ENCODE results near the gene TEX48. TPM values are rescaled to one million over a fixed set of nuclear protein-coding genes. Genes with fewer than 3 reads are reported as not detected.

TEX48 gene
- total and polyA plus RNA-seq, 2 donors (not counting 1 experiment from before 2014, with no cell fraction given): not detected

DNA sequence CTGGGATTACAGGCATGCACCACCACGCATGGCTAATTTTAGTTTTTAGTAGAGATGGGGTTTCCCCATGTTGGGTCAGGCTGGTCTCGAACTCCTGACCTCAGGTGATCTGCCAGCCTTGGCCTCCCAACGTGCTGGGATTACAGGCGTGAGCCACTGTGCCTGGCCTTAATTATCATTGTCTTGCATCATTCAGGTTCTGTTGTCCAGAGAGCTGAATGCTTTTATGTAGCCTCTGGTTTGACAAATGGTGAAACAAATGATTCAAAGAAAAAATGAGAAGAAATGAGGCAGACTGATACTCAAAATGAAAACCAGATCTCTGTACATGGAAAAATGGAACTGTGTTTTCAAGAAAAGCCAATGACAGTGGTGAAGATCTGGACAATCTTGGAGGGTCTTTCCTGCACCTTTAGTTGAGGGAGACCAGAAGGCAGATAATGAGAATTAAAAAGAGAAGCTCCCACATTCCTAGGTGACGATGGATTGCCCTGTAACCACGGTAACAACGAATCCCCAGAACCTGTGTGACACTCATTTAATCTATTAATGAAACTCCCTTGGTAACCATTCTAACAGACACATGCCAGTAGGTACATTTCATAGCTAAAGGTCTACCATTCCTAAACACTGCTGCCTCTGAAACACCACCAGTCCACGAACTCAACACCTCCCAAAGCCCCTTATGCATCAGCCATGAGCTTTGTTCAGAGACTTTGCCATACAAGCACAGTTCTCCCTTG, 1.6 kb downstream of the TEX48 start:
- no peaks in the 10 kb centered on the region for H3K9me3 ChIP-seq (ENCODE audit: control extremely low read depth in 1 of 3, control insufficient read depth in 2 of 3, insufficient read depth in 1 of 3, low read length in 2 of 3)
- WGBS (ENCODE audit: insufficient coverage): 78% methylated on average over 8 of the region's 8 CpGs
- Mint-ChIP-seq H3K4me1 (peaks cover 2% of the 10 kb centered on the region), H3K9me3 (ENCODE audit: insufficient read depth) (no peaks in the 10 kb centered on the region), H3K27me3 (peaks cover 44% of the 10 kb centered on the region), H3K4me3 (no peak overlapping the region), H3K27ac (no peak overlapping the region)
- POLR2A ChIA-PET: no interaction called here
- peaks cover 0 to 4% of the 10 kb centered on the region in 2 donors for H3K4me1 ChIP-seq (ENCODE audit: control insufficient read depth in 2 of 2, insufficient read depth in 2 of 2, low read length in 2 of 2)
- no peak overlapping the region for H3K4me3 ChIP-seq (ENCODE audit: control extremely low read depth in 1 of 5, extremely low read depth in 1 of 5, insufficient read depth in 1 of 5, low read depth in 2 of 5, low read length in 4 of 5)
- no peak overlapping the region for H3K4me2 ChIP-seq (replicated peaks; ENCODE audit: low read depth, low read length, poor library complexity, severe bottlenecking)
- no peaks in the 10 kb centered on the region for H3K36me3 ChIP-seq (replicated peaks in 1 of 2; ENCODE audit: control extremely low read depth in 1 of 2, control insufficient read depth in 1 of 2, extremely low read depth in 1 of 2, insufficient read depth in 2 of 2, low read length in 1 of 2)
- CTCF ChIA-PET: interaction anchor here (0.6 to 9.1 kb wide), 31 partner anchors 8 to 339 kb away, joined by 3 to 86 read pairs (median 5); no protein-coding TSS in a partner anchor
- no peak overlapping the region for H3K27ac ChIP-seq (ENCODE audit: low read length in 2 of 2)
- H4K20me1 ChIP-seq (ENCODE audit: control insufficient read depth, insufficient read depth, low read length, poor library complexity, severe bottlenecking): no peaks in the 10 kb centered on the region
- no peaks in the 10 kb centered on the region for H3K79me2 ChIP-seq (ENCODE audit: control insufficient read depth, insufficient read depth, low read length)
- no peak overlapping the region for H3K9ac ChIP-seq (ENCODE audit: low read length)
- DNase-seq (no peak), ATAC-seq (ENCODE audit: low read depth) (no peak)
- intact Hi-C loops (cut with micrococcal nuclease): loop anchor here (1.0 kb wide), 3 partner anchors 59 to 334 kb away; no protein-coding TSS in a partner anchor
- H2AFZ ChIP-seq (ENCODE audit: insufficient read depth, low read depth, low read length, poor library complexity, severe bottlenecking): no peak overlapping the region
- peaks cover 0 to 15% (median 8%) of the 10 kb centered on the region in 4 experiments for H3K27me3 ChIP-seq (replicated peaks in 1 of 4; ENCODE audit: control extremely low read depth in 1 of 4, control insufficient read depth in 3 of 4, insufficient read depth in 4 of 4, low read length in 3 of 4)
- no peak for TF ChIP-seq EZH2 (IDR thresholded peaks at IDR 0.05; ENCODE audit: borderline replicate concordance, insufficient read depth, low read depth, low read length, poor library complexity, severe bottlenecking)
- TF ChIP-seq, protein P1, sequence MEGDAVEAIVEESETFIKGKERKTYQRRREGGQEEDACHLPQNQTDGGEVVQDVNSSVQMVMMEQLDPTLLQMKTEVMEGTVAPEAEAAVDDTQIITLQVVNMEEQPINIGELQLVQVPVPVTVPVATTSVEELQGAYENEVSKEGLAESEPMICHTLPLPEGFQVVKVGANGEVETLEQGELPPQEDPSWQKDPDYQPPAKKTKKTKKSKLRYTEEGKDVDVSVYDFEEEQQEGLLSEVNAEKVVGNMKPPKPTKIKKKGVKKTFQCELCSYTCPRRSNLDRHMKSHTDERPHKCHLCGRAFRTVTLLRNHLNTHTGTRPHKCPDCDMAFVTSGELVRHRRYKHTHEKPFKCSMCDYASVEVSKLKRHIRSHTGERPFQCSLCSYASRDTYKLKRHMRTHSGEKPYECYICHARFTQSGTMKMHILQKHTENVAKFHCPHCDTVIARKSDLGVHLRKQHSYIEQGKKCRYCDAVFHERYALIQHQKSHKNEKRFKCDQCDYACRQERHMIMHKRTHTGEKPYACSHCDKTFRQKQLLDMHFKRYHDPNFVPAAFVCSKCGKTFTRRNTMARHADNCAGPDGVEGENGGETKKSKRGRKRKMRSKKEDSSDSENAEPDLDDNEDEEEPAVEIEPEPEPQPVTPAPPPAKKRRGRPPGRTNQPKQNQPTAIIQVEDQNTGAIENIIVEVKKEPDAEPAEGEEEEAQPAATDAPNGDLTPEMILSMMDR (IDR thresholded peaks at IDR 0.05): no peak

DNA sequence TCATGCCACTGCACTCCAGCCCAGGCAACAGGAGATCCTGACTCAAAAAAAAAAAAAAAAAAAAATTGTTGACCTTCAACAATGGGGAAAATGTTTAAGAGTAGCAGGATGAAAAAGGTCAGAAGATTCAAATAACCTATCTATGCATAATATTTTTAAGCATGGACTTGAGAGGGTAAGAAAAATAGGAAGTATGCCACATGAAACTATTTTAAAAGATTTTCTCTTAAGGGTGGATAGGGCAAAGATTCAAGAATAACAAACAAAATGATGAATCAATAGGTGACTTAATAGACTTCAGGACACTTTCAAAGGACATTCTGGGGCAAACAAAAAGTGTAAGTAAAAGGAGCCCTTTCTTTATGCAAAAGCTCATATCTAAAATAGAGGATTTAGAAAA, 3.2 kb downstream of the TEX48 start:
- Mint-ChIP-seq H3K27ac (no peak overlapping the region), H3K27me3 (peaks cover 54% of the 10 kb centered on the region), H3K4me3 (no peak overlapping the region), H3K9me3 (ENCODE audit: insufficient read depth) (no peaks in the 10 kb centered on the region), H3K4me1 (peaks cover 2% of the 10 kb centered on the region)
- POLR2A ChIA-PET: no interaction called here
- Histone ChIP-seq H3K4me3 (ENCODE audit: control extremely low read depth in 1 of 5, extremely low read depth in 1 of 5, insufficient read depth in 1 of 5, low read depth in 2 of 5, low read length in 4 of 5) (no peak overlapping the region), H2AFZ (ENCODE audit: insufficient read depth, low read depth, low read length, poor library complexity, severe bottlenecking) (no peak overlapping the region), H3K9ac (ENCODE audit: low read length) (no peak overlapping the region), H3K79me2 (ENCODE audit: control insufficient read depth, insufficient read depth, low read length) (no peaks in the 10 kb centered on the region), H3K36me3 (replicated peaks in 1 of 2; ENCODE audit: control extremely low read depth in 1 of 2, control insufficient read depth in 1 of 2, extremely low read depth in 1 of 2, insufficient read depth in 2 of 2, low read length in 1 of 2) (no peaks in the 10 kb centered on the region), H3K9me3 (ENCODE audit: control extremely low read depth in 1 of 3, control insufficient read depth in 2 of 3, insufficient read depth in 1 of 3, low read length in 2 of 3) (no peaks in the 10 kb centered on the region), H4K20me1 (ENCODE audit: control insufficient read depth, insufficient read depth, low read length, poor library complexity, severe bottlenecking) (no peaks in the 10 kb centered on the region), H3K27me3 (replicated peaks in 1 of 4; ENCODE audit: control extremely low read depth in 1 of 4, control insufficient read depth in 3 of 4, insufficient read depth in 4 of 4, low read length in 3 of 4) (peaks cover 0 to 15% (median 8%) of the 10 kb centered on the region in 4 experiments), H3K27ac (ENCODE audit: low read length in 2 of 2) (no peak overlapping the region), H3K4me2 (replicated peaks; ENCODE audit: low read depth, low read length, poor library complexity, severe bottlenecking) (no peak overlapping the region), H3K4me1 (ENCODE audit: control insufficient read depth in 2 of 2, insufficient read depth in 2 of 2, low read length in 2 of 2) (peaks cover 0 to 4% of the 10 kb centered on the region in 2 donors)
- CTCF ChIA-PET: interaction anchor here (9.1 kb wide), 1 partner anchor 337 kb away, joined by 86 read pairs; no protein-coding TSS in a partner anchor
- intact Hi-C loops (cut with micrococcal nuclease): no loop called here
- ATAC-seq (ENCODE audit: low read depth) (no peak), DNase-seq (no peak)
- TF ChIP-seq, protein P1 (IDR thresholded peaks at IDR 0.05): no peak
- no peak for TF ChIP-seq EZH2 (IDR thresholded peaks at IDR 0.05; ENCODE audit: borderline replicate concordance, insufficient read depth, low read depth, low read length, poor library complexity, severe bottlenecking)
